IMR-90 (cell line): Measurements from ENCODE around the gene VPS37C. TPM values are rescaled to one million over a fixed set of nuclear protein-coding genes. Genes with fewer than 3 reads are reported as not detected.

Experiments used
- ATAC-seq: fragments of 200-7000 bp; cut with Tn5 transposase; 2 replicates; pipeline ENCODE4 v1.9.1; 2020; ENCODE audit warnings: low read depth, mild to moderate bottlenecking, moderate library complexity
- BruUV-seq: library from RNA; stranded (reverse); fragments of 400-500 nt; replicated peaks from 2 replicates; lab custom pipeline; 2021; lab: Mats Ljungman, UMichigan
- CTCF ChIA-PET: fragments of 300-600 bp; formaldehyde crosslinking; extraction: SDS; loops from one replicate; lab custom pipeline; 2021; ENCODE audit warnings: antibody characterized with exemption; lab: Yijun Ruan, JAX
- POLR2A ChIA-PET: fragments of 300-600 bp; sonication (Branson Sonifier 250); formaldehyde crosslinking; loops from one replicate; lab custom pipeline; 2022; ENCODE audit warnings: antibody characterized with exemption; ENCODE audit not compliant: unreplicated experiment; lab: Charles Lee
- DNase-seq: peaks from one replicate; pipeline ENCODE4 v3.0.0; 2013
- H2AFZ ChIP-seq: replicated peaks from 2 replicates; pipeline ENCODE3; 2013; ENCODE audit warnings: low read length, mild to moderate bottlenecking; ENCODE audit not compliant: poor library complexity
- H2AK5ac ChIP-seq: 2 replicates; pipeline ENCODE4 v1.6.1; 2013; ENCODE audit warnings: low read depth, low read length, inconsistent platforms
- H2AK9ac ChIP-seq: replicated peaks from 2 replicates; pipeline ENCODE3; 2013; ENCODE audit warnings: mild to moderate bottlenecking, low read depth, low read length, moderate library complexity; ENCODE audit not compliant: poor library complexity
- H2BK120ac ChIP-seq: 2 replicates; pipeline ENCODE4 v1.6.1; 2013; ENCODE audit warnings: low read depth, low read length, inconsistent platforms
- H2BK15ac ChIP-seq: 3 replicates; pipeline ENCODE4 v1.6.1; 2013; ENCODE audit warnings: low read depth, low read length, inconsistent platforms
- H2BK20ac ChIP-seq: 2 replicates; pipeline ENCODE4 v1.6.1; 2013; ENCODE audit warnings: low read depth, mild to moderate bottlenecking, inconsistent platforms, low read length, moderate library complexity
- H2BK5ac ChIP-seq: 2 replicates; pipeline ENCODE4 v1.6.1; 2013; ENCODE audit warnings: mild to moderate bottlenecking, low read depth, low read length, inconsistent platforms; ENCODE audit not compliant: poor library complexity, severe bottlenecking
- H3K14ac ChIP-seq: replicated peaks from 2 replicates; pipeline ENCODE4 v1.6.1; 2013; ENCODE audit warnings: low read depth, low read length, inconsistent platforms
- H3K18ac ChIP-seq: 2 replicates; pipeline ENCODE4 v1.6.1; 2013; ENCODE audit warnings: low read depth, low read length, control low read depth
- H3K23ac ChIP-seq: 2 replicates; pipeline ENCODE4 v1.6.1; 2013; ENCODE audit warnings: low read depth, low read length, inconsistent platforms
- H3K27ac ChIP-seq: 2 replicates; pipeline ENCODE4 v1.5.1; 2013; ENCODE audit warnings: mild to moderate bottlenecking, control low read depth, low read length; ENCODE audit not compliant: insufficient read depth
- H3K27me3 ChIP-seq: 2 replicates; pipeline ENCODE4 v1.6.1; 2013; ENCODE audit warnings: low read length; ENCODE audit not compliant: control insufficient read depth, insufficient read depth
- H3K36me3 ChIP-seq: 2 replicates; pipeline ENCODE4 v1.6.1; 2013; ENCODE audit warnings: low read length, mixed read lengths; ENCODE audit not compliant: control insufficient read depth, insufficient read depth
- H3K4ac ChIP-seq: 2 replicates; pipeline ENCODE4 v1.6.1; 2013; ENCODE audit warnings: low read depth, low read length, inconsistent platforms
- H3K4me1 ChIP-seq: 2 replicates; pipeline ENCODE4 v1.6.1; 2013; ENCODE audit warnings: low read length, mixed read lengths; ENCODE audit not compliant: control insufficient read depth, insufficient read depth
- H3K4me2 ChIP-seq: 2 replicates; pipeline ENCODE4 v1.6.1; 2013; ENCODE audit warnings: low read depth, mild to moderate bottlenecking, control low read depth, low read length, moderate library complexity
- H3K4me3 ChIP-seq: 2 replicates; pipeline ENCODE4 v1.5.1; 2013; ENCODE audit warnings: low read depth, mild to moderate bottlenecking, control low read depth, low read length, moderate library complexity; ENCODE audit not compliant: insufficient read depth
- H3K56ac ChIP-seq: 2 replicates; pipeline ENCODE4 v1.6.1; 2013; ENCODE audit warnings: low read length, inconsistent platforms; ENCODE audit not compliant: insufficient read depth; ENCODE audit errors: extremely low read depth
- H3K79me1 ChIP-seq, 2 experiments: 2 replicates each; pipeline ENCODE4 v1.6.1; 2013; ENCODE audit warnings: low read length in 2 of 2, inconsistent platforms in 1 of 2, low read depth in 1 of 2
- H3K9ac ChIP-seq: 2 replicates; pipeline ENCODE4 v1.6.1; 2013; ENCODE audit warnings: low read depth, low read length, control low read depth
- H3K9me1 ChIP-seq: 2 replicates; pipeline ENCODE4 v1.6.1; 2013; ENCODE audit warnings: low read length, inconsistent platforms; ENCODE audit not compliant: insufficient read depth
- H3K9me3 ChIP-seq: 2 replicates; pipeline ENCODE4 v1.6.1; 2013; ENCODE audit warnings: low read length; ENCODE audit not compliant: control insufficient read depth, insufficient read depth
- H4K20me1 ChIP-seq: 2 replicates; pipeline ENCODE4 v1.6.1; 2013; ENCODE audit warnings: low read length, inconsistent platforms; ENCODE audit not compliant: insufficient read depth
- H4K5ac ChIP-seq: 2 replicates; pipeline ENCODE4 v1.6.1; 2013; ENCODE audit warnings: mild to moderate bottlenecking, low read depth, low read length, control low read depth
- H4K8ac ChIP-seq, 2 experiments: 2 replicates each; pipeline ENCODE4 v1.6.1; 2013; ENCODE audit warnings: low read depth in 2 of 2, low read length in 2 of 2, control low read depth in 1 of 2, inconsistent platforms in 1 of 2
- H4K91ac ChIP-seq: 2 replicates; pipeline ENCODE4 v1.6.1; 2013; ENCODE audit warnings: low read depth, low read length, inconsistent platforms; ENCODE audit not compliant: insufficient read depth
- BHLHE40 ChIP-seq: fragments of 150-350 bp; IDR thresholded peaks from 2 replicates; pipeline ENCODE4 v1.6.1; 2016; ENCODE audit warnings: mild to moderate bottlenecking, low read depth, low read length
- CEBPB ChIP-seq: IDR thresholded peaks from 2 replicates; pipeline ENCODE4 v1.6.1; 2012; ENCODE audit warnings: low read depth, low read length, improper control_type of control experiment
- CHD1 ChIP-seq: IDR thresholded peaks from 2 replicates; pipeline ENCODE4 v1.6.1; 2012; ENCODE audit warnings: low read depth, low read length, improper control_type of control experiment
- ELK1 ChIP-seq: fragments of 150-350 bp; IDR thresholded peaks from 2 replicates; pipeline ENCODE4 v1.6.1; 2016; ENCODE audit warnings: low read depth, mild to moderate bottlenecking, low read length, moderate library complexity, borderline replicate concordance
- FOS ChIP-seq: fragments of 150-350 bp; IDR thresholded peaks from 2 replicates; pipeline ENCODE4 v1.6.1; 2016; ENCODE audit warnings: low read depth, low read length
- MAFK ChIP-seq: IDR thresholded peaks from 2 replicates; pipeline ENCODE4 v1.6.1; 2012; ENCODE audit warnings: low read depth, low read length, improper control_type of control experiment
- MAZ ChIP-seq: IDR thresholded peaks from 2 replicates; pipeline ENCODE4 v1.6.1; 2012; ENCODE audit warnings: low read depth, mild to moderate bottlenecking, low read length, improper control_type of control experiment, moderate library complexity, borderline replicate concordance
- MXI1 ChIP-seq: IDR thresholded peaks from 2 replicates; pipeline ENCODE4 v1.6.1; 2012; ENCODE audit warnings: low read depth, mild to moderate bottlenecking, low read length, moderate library complexity, borderline replicate concordance
- NFE2L2 ChIP-seq: fragments of 150-350 bp; IDR thresholded peaks from 2 replicates; pipeline ENCODE4 v1.6.1; 2016; ENCODE audit warnings: low read depth, mild to moderate bottlenecking, low read length
- POLR2A ChIP-seq: IDR thresholded peaks from 2 replicates; pipeline ENCODE4 v1.6.1; 2012; ENCODE audit warnings: mild to moderate bottlenecking, low read depth, low read length
- RAD21 ChIP-seq: IDR thresholded peaks from 2 replicates; pipeline ENCODE4 v1.6.1; 2012; ENCODE audit warnings: low read length, improper control_type of control experiment
- RCOR1 ChIP-seq: IDR thresholded peaks from 2 replicates; pipeline ENCODE4 v1.6.1; 2012; ENCODE audit warnings: mild to moderate bottlenecking, low read length, improper control_type of control experiment; ENCODE audit not compliant: insufficient replicate concordance
- SMC3 ChIP-seq: fragments of 150-350 bp; IDR thresholded peaks from 2 replicates; pipeline ENCODE4 v1.6.1; 2016; ENCODE audit warnings: low read depth, mild to moderate bottlenecking, antibody characterized with exemption, low read length, moderate library complexity
- WGBS, 2 experiments: methylation state at CpG; one replicate each; pipeline versions ENCODE4 v1.1.5 to v1.1.7; 2013; ENCODE audit warnings: missing lambda C conversion rate in 2 of 2; ENCODE audit not compliant: insufficient read length in 1 of 2; ENCODE audit errors: extremely low coverage in 2 of 2; 5-methylcytosine and 5-hydroxymethylcytosine counted together
- dilution Hi-C: fragments of 300-500 bp; cut with HindIII; formaldehyde crosslinking; loops from one replicate; pipeline ENCODE4 v1.14.3; 2018; ENCODE audit warnings: low sequenced_read_pairs; ENCODE audit not compliant: unreplicated experiment
- in situ Hi-C: fragments of 300-500 bp; cut with MboI; formaldehyde crosslinking; loops from 3 replicates; pipeline ENCODE4 v1.14.3; 2019; ENCODE audit warnings: low sequenced_read_pairs, inconsistent platforms, mixed read lengths
- intact Hi-C: fragments of 100-400 bp; cut with micrococcal nuclease; formaldehyde crosslinking; loops from 2 replicates; pipeline ENCODE4 v1.10.0; 2022
- polyA plus RNA-seq, 3 experiments: library from polyadenylated mRNA; depleted of rRNA; stranded (reverse); fragments of >200 nt; gene quantifications; 2 replicates each; pipeline ENCODE4 v1.2.3, GENCODE V29; 2012; ENCODE audit warnings: low replicate concordance in 1 of 3
- total RNA-seq: library from RNA; depleted of rRNA; stranded (reverse); fragments of >200 nt; gene quantifications from 2 replicates; pipeline ENCODE4 v1.2.3, GENCODE V29; 2012
- TF ChIP-seq, protein P1 (sequence below): fragments of 150-350 bp; IDR thresholded peaks from 2 replicates; pipeline ENCODE4 v1.6.1; 2017; ENCODE audit warnings: mild to moderate bottlenecking, antibody characterized with exemption, low read length, low read depth
- TF ChIP-seq, protein P2 (sequence below): conservative IDR thresholded peaks from 2 replicates; pipeline ENCODE4 v1.5.1; 2012; ENCODE audit warnings: mild to moderate bottlenecking, low read depth, low read length, improper control_type of control experiment

Gene VPS37C
- total and polyA plus RNA-seq, 2 of the 4 experiments (the other 2 are of a cell fraction): 3.2 to 13.2 TPM

DNA sequence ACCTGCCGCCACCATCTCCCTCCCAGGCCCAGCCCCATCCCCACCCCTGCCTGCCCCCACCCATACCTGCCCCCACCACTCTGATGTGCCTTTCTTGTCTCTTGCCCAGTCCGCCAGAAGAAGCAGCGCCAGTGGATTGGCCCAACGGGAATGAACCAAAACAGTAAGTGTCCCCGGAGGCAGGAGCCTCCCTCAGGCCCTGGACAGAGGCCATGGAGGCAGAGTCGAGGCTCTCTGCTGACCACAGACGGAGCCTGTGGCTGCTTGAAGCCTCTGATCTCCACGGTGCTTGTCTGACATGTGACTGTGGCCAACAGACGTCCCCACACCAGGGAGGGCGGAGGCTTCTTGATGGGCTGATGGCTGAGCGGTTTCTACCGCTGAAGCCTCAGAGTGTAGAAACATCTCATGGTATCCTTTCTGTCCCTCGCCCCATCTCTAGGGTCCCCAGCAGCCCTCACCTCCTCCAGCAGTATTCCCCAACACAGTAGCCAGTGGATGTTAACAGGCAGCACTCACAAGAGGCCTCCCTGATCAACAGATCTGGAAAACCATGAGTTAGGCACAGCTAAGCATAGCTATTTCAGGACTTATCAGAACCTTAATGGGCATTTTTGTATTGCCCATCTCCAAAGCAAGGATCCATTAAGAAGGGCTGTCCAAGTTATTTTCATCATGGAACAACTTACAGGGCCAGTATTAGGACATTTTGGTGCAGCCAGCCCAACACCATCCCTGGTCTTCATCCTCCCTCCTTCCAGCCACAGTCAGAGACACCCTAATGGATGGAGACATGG, 37.3 kb downstream of the VPS37C start:
- Histone ChIP-seq H3K56ac (no peak overlapping the region), H3K23ac (no peak overlapping the region), H3K9me1 (peaks cover 5% of the 10 kb centered on the region; the same call in 1 of the 2 replicates), H3K9me3 (no peaks in the 10 kb centered on the region), H2AK5ac (no peak overlapping the region), H2BK120ac (no peak overlapping the region), H4K91ac (no peak overlapping the region), H2AK9ac (no peak overlapping the region), H2BK15ac (no peak overlapping the region), H3K14ac (no peak overlapping the region), H2BK5ac (no peak overlapping the region), H3K18ac (no peak overlapping the region), H3K27ac (no peak overlapping the region), H4K20me1 (peaks cover 4% of the 10 kb centered on the region; the same call in 1 of the 2 replicates), H3K36me3 (no peaks in the 10 kb centered on the region), H3K27me3 (peaks cover 16% of the 10 kb centered on the region), H2AFZ (no peak overlapping the region), H3K4me2 (no peak overlapping the region), H3K4me3 (no peak overlapping the region), H3K4ac (no peak overlapping the region), H3K79me1 (0 out of 4 replicates have a peak, but pooled peaks cover under 1 to 4% of the 10 kb centered on the region in 2 experiments), H3K9ac (no peak overlapping the region), H4K5ac (no peak overlapping the region), H2BK20ac (no peak overlapping the region), H3K4me1 (peaks cover 1% of the 10 kb centered on the region; the same call in 1 of the 2 replicates), H4K8ac (no peak overlapping the region)
- ATAC-seq (no peak), DNase-seq (no peak)
- dilution Hi-C loops: no loop called here
- no TSS peak for BruUV-seq
- in situ Hi-C loops: no loop called here
- intact Hi-C loops: no loop called here
- WGBS, 2 experiments: 20% methylated on average over 1 of the region's 13 CpGs; no CpG with 5 or more reads in 1 of the 2 experiments
- ChIA-PET POLR2A (no interaction called here), CTCF (no interaction called here)
- TF ChIP-seq MAFK: no peak
- TF ChIP-seq FOS: no peak
- TF ChIP-seq ELK1: no peak
- no peak for TF ChIP-seq MAZ
- TF ChIP-seq MXI1: no peak
- TF ChIP-seq, protein P1, sequence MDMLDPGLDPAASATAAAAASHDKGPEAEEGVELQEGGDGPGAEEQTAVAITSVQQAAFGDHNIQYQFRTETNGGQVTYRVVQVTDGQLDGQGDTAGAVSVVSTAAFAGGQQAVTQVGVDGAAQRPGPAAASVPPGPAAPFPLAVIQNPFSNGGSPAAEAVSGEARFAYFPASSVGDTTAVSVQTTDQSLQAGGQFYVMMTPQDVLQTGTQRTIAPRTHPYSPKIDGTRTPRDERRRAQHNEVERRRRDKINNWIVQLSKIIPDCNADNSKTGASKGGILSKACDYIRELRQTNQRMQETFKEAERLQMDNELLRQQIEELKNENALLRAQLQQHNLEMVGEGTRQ: no peak
- TF ChIP-seq RAD21: no peak
- no peak for TF ChIP-seq CEBPB
- TF ChIP-seq CHD1: no peak
- TF ChIP-seq SMC3: no peak
- TF ChIP-seq RCOR1: no peak
- no peak for TF ChIP-seq NFE2L2
- no peak for TF ChIP-seq POLR2A
- TF ChIP-seq, protein P2, sequence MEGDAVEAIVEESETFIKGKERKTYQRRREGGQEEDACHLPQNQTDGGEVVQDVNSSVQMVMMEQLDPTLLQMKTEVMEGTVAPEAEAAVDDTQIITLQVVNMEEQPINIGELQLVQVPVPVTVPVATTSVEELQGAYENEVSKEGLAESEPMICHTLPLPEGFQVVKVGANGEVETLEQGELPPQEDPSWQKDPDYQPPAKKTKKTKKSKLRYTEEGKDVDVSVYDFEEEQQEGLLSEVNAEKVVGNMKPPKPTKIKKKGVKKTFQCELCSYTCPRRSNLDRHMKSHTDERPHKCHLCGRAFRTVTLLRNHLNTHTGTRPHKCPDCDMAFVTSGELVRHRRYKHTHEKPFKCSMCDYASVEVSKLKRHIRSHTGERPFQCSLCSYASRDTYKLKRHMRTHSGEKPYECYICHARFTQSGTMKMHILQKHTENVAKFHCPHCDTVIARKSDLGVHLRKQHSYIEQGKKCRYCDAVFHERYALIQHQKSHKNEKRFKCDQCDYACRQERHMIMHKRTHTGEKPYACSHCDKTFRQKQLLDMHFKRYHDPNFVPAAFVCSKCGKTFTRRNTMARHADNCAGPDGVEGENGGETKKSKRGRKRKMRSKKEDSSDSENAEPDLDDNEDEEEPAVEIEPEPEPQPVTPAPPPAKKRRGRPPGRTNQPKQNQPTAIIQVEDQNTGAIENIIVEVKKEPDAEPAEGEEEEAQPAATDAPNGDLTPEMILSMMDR: no peak
- TF ChIP-seq BHLHE40: no peak
